ENCODE measurements around the gene GMCL1.

Gene GMCL1

GRCh38 chr2:69789175-69789721 is 40.2 kb upstream of the GMCL1 start:
- Histone ChIP-seq H3F3A (ENCODE audit: low read depth) (no peaks in the 10 kb centered on the region), H3K4me2 (ENCODE audit: low read depth, low read length, poor library complexity, severe bottlenecking) (no peak overlapping the region), H3K27me3 (ENCODE audit: insufficient read depth, low read length, poor library complexity, severe bottlenecking) (no peaks in the 10 kb centered on the region), H3K9me2 (replicated peaks; ENCODE audit: low read depth, low read length) (no peaks in the 10 kb centered on the region), H3K36me3 (ENCODE audit: insufficient read depth, low read length) (no peaks in the 10 kb centered on the region), H3K9ac (ENCODE audit: low read depth, low read length, poor library complexity, severe bottlenecking) (no peak overlapping the region), H3K4me1 (ENCODE audit: insufficient read depth, low read length, poor library complexity, severe bottlenecking) (peaks cover 21% of the 10 kb centered on the region), H3K4me3 (ENCODE audit: low read length, poor library complexity, severe bottlenecking) (no peak overlapping the region), H2AFZ (ENCODE audit: low read length) (no peak overlapping the region), H3K9me3 (ENCODE audit: insufficient read depth, low read depth, low read length) (no peaks in the 10 kb centered on the region), H4K20me1 (ENCODE audit: insufficient read depth, low read length, poor library complexity, severe bottlenecking) (no peaks in the 10 kb centered on the region), H3K79me2 (ENCODE audit: insufficient read depth, low read length) (no peaks in the 10 kb centered on the region)
- no peak for TF ChIP-seq EZH2phosphoT487 (IDR thresholded peaks at IDR 0.05; ENCODE audit: borderline replicate concordance)
- no peak for TF ChIP-seq CTCF (conservative IDR thresholded peaks at IDR 0.05; ENCODE audit: low read length)

- Histone ChIP-seq H3K9me3 (ENCODE audit: insufficient read depth, low read depth, low read length) (no peaks in the 10 kb centered on the region), H3K36me3 (ENCODE audit: insufficient read depth, low read length) (no peaks in the 10 kb centered on the region), H3K4me3 (ENCODE audit: low read length, poor library complexity, severe bottlenecking) (no peak overlapping the region), H3K4me1 (ENCODE audit: insufficient read depth, low read length, poor library complexity, severe bottlenecking) (peaks cover 21% of the 10 kb centered on the region), H3F3A (ENCODE audit: low read depth) (no peaks in the 10 kb centered on the region), H3K27me3 (ENCODE audit: insufficient read depth, low read length, poor library complexity, severe bottlenecking) (no peaks in the 10 kb centered on the region), H3K9me2 (replicated peaks; ENCODE audit: low read depth, low read length) (no peaks in the 10 kb centered on the region), H3K4me2 (ENCODE audit: low read depth, low read length, poor library complexity, severe bottlenecking) (peak overlapping the region; percentile 40), H3K9ac (ENCODE audit: low read depth, low read length, poor library complexity, severe bottlenecking) (peak overlapping the region; percentile 14), H3K79me2 (ENCODE audit: insufficient read depth, low read length) (no peaks in the 10 kb centered on the region), H4K20me1 (ENCODE audit: insufficient read depth, low read length, poor library complexity, severe bottlenecking) (no peaks in the 10 kb centered on the region), H2AFZ (ENCODE audit: low read length) (peak overlapping the region; percentile 22; the same call in 1 of the 2 replicates)
- TF ChIP-seq CTCF (conservative IDR thresholded peaks at IDR 0.05; ENCODE audit: low read length) (no peak), EZH2phosphoT487 (IDR thresholded peaks at IDR 0.05; ENCODE audit: borderline replicate concordance) (no peak)
Observed at GRCh38 chr2:69789772-69790600, 39.5 kb upstream of the GMCL1 start.

GRCh38 chr2:69790601-69790959 is 38.9 kb upstream of the GMCL1 start:
- H3K4me1 ChIP-seq (ENCODE audit: insufficient read depth, low read length, poor library complexity, severe bottlenecking), result peaks cover 21% of the 10 kb centered on the region
- H3K9me2 ChIP-seq (replicated peaks; ENCODE audit: low read depth, low read length), result no peaks in the 10 kb centered on the region
- H3K4me3 ChIP-seq (ENCODE audit: low read length, poor library complexity, severe bottlenecking), result no peak overlapping the region
- peak overlapping the region; percentile 29 for H3K4me2 ChIP-seq (ENCODE audit: low read depth, low read length, poor library complexity, severe bottlenecking)
- H3K27me3 ChIP-seq (ENCODE audit: insufficient read depth, low read length, poor library complexity, severe bottlenecking), result no peaks in the 10 kb centered on the region
- no peak overlapping the region for H2AFZ ChIP-seq (ENCODE audit: low read length)
- no peaks in the 10 kb centered on the region for H3K36me3 ChIP-seq (ENCODE audit: insufficient read depth, low read length)
- peak overlapping the region; percentile 14 for H3K9ac ChIP-seq (ENCODE audit: low read depth, low read length, poor library complexity, severe bottlenecking)
- H3K9me3 ChIP-seq (ENCODE audit: insufficient read depth, low read depth, low read length), result no peaks in the 10 kb centered on the region
- H3F3A ChIP-seq (ENCODE audit: low read depth), result no peaks in the 10 kb centered on the region
- H4K20me1 ChIP-seq (ENCODE audit: insufficient read depth, low read length, poor library complexity, severe bottlenecking), result no peaks in the 10 kb centered on the region
- H3K79me2 ChIP-seq (ENCODE audit: insufficient read depth, low read length), result no peaks in the 10 kb centered on the region
- TF ChIP-seq EZH2phosphoT487 (IDR thresholded peaks at IDR 0.05; ENCODE audit: borderline replicate concordance), result no peak
- no peak for TF ChIP-seq CTCF (conservative IDR thresholded peaks at IDR 0.05; ENCODE audit: low read length)
